Erythroblast (primary cell): Measurements from ENCODE around the gene NFX1.

Experiments used
- GATA1 ChIP-seq: IDR thresholded peaks from 2 replicates; pipeline ENCODE4 v1.6.1; 2011; ENCODE audit warnings: low read depth, mild to moderate bottlenecking, control low read depth, low read length, moderate library complexity
- POLR2A ChIP-seq: IDR thresholded peaks from 2 replicates; pipeline ENCODE4 v1.6.1; 2011; ENCODE audit warnings: mild to moderate bottlenecking, low read length

DNA sequence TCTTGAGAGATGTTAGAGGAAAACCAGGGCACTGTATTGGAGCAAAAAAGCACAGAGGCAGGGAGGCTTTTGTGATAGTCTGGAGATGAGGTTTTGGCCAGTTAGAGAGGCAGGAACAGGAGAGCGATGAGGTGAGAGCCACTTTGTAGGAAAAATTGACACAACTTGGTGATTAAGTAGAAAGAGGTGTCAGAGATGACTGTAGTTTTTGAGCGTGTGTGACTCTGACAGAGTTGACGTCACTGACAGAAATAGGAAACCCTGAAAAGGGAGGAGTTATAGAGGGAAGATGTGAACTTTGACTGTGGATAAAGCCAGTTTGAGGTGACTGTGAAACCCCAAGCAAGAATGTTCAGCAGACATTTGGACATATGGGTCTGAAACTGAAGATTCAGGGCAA lies 15.7 kb downstream of the NFX1 start:
- TF ChIP-seq POLR2A (no peak), GATA1 (no peak)
